Thymus (tissue), 11 donors: ENCODE results near the gene ADAR. TPM values are rescaled to one million over a fixed set of nuclear protein-coding genes. Genes with fewer than 3 reads are reported as not detected.

ENCODE experiments used
- DNase-seq, 9 donors: peaks; one replicate each; pipeline ENCODE4 v3.0.0-alpha.2; 2013; ENCODE audit warnings: low spot score in 9 of 9, low read depth in 6 of 9, missing footprints in 1 of 9
- H3K27ac ChIP-seq, 2 donors: one replicate each; pipeline ENCODE4 v1.5.1; 2013; ENCODE audit warnings: control low read depth in 1 of 2, low read depth in 1 of 2, low read length in 1 of 2, mild to moderate bottlenecking in 1 of 2, moderate library complexity in 1 of 2
- H3K27me3 ChIP-seq, 2 donors: one replicate each; pipeline ENCODE4 v1.5.1; 2013; ENCODE audit warnings: low read length in 1 of 2; ENCODE audit not compliant: control insufficient read depth in 2 of 2, insufficient read depth in 1 of 2
- H3K36me3 ChIP-seq, 2 donors: one replicate each; pipeline ENCODE4 v1.5.1; 2013; ENCODE audit warnings: low read length in 1 of 2, mild to moderate bottlenecking in 1 of 2, moderate library complexity in 1 of 2; ENCODE audit not compliant: control insufficient read depth in 2 of 2, insufficient read depth in 2 of 2
- H3K4me1 ChIP-seq, 2 donors: one replicate each; pipeline ENCODE4 v1.5.1; 2013; ENCODE audit warnings: low read length in 2 of 2; ENCODE audit not compliant: control insufficient read depth in 2 of 2, insufficient read depth in 2 of 2
- H3K4me3 ChIP-seq, 2 donors: one replicate each; pipeline ENCODE4 v1.5.1; 2013; ENCODE audit warnings: low read length in 2 of 2, control low read depth in 1 of 2, mild to moderate bottlenecking in 1 of 2
- H3K9me3 ChIP-seq, 2 donors: one replicate each; pipeline ENCODE4 v1.5.1; 2013; ENCODE audit warnings: low read length in 1 of 2, mild to moderate bottlenecking in 1 of 2; ENCODE audit not compliant: control insufficient read depth in 2 of 2, insufficient read depth in 1 of 2
- WGBS: extraction: QIAGEN DNeasy Blood & Tissue Kit; methylation state at CpG from one replicate; pipeline ENCODE4 v1.1.7; 2013; 5-methylcytosine and 5-hydroxymethylcytosine counted together
- polyA plus RNA-seq: library from polyadenylated mRNA; stranded (reverse); fragments of 200-250 nt; gene quantifications from one replicate; pipeline ENCODE4 v1.2.3, GENCODE V29; 2013
- total RNA-seq: library from RNA; stranded (reverse); fragments of 120-200 nt; gene quantifications from one replicate; pipeline ENCODE4 v1.2.4, GENCODE V29; 2013
- donor health status: healthy.

ADAR gene
- total and polyA plus RNA-seq, 2 donors = 49.7 to 92.8 TPM

GRCh38 chr1:154571244-154571963 is 36.6 kb downstream of the ADAR start:
- Histone ChIP-seq H3K4me1 (peaks cover 7 to 8% of the 10 kb centered on the region in 2 donors), H3K36me3 (no peaks in the 10 kb centered on the region), H3K27ac (no peak overlapping the region), H3K9me3 (peaks cover 0 to 4% of the 10 kb centered on the region in 2 donors), H3K4me3 (no peak overlapping the region), H3K27me3 (peaks cover 25 to 35% of the 10 kb centered on the region in 2 donors)
- WGBS = 97% methylated on average over 59 of the region's 59 CpGs
- DNase-seq = no peak

- Histone ChIP-seq H3K9me3 (peaks cover 0 to 4% of the 10 kb centered on the region in 2 donors), H3K36me3 (no peaks in the 10 kb centered on the region), H3K4me1 (peaks cover 7 to 8% of the 10 kb centered on the region in 2 donors), H3K4me3 (no peak overlapping the region), H3K27me3 (peaks cover 25 to 46% of the 10 kb centered on the region in 2 donors), H3K27ac (no peak overlapping the region)
- no peak for DNase-seq
- WGBS = 40% methylated on average over 17 of the region's 17 CpGs
These were observed 39.7 kb downstream of the ADAR start for GRCh38 chr1:154568157-154568815.

GRCh38 chr1:154567386-154568156 is 40.4 kb downstream of the ADAR start, which contains the start of gene CHRNB2:
Gene CHRNB2, plus strand, starts transcription at chr1:154567778. Its CDS starts 267 bp downstream, at chr1:154568045.
- H3K4me1 ChIP-seq = peaks cover 7 to 8% of the 10 kb centered on the region in 2 donors
- 3% methylated on average over 53 of the region's 53 CpGs for WGBS
- H3K4me3 ChIP-seq = no peak within 1 kb of the TSS
- no peak within 1 kb of the TSS for H3K27ac ChIP-seq
- peak in 7 of 9 donors; percentile 32 to 80 (median 63) for DNase-seq
- peaks cover 25 to 46% of the 10 kb centered on the region in 2 donors for H3K27me3 ChIP-seq
- H3K36me3 ChIP-seq = no peaks in the 10 kb centered on the region
- peaks cover 0 to 4% of the 10 kb centered on the region in 2 donors for H3K9me3 ChIP-seq

GRCh38 chr1:154565876-154566275 is 42.1 kb downstream of the ADAR start:
- Histone ChIP-seq H3K27me3 (peaks cover 25 to 46% of the 10 kb centered on the region in 2 donors), H3K36me3 (no peaks in the 10 kb centered on the region), H3K4me1 (peaks cover 7 to 8% of the 10 kb centered on the region in 2 donors), H3K9me3 (peaks cover 0 to 4% of the 10 kb centered on the region in 2 donors), H3K4me3 (no peak overlapping the region), H3K27ac (no peak overlapping the region)
- DNase-seq = no peak
- WGBS = 85% methylated on average over 6 of the region's 6 CpGs

GRCh38 chr1:154559466-154560044 is 48.4 kb downstream of the ADAR start:
- Histone ChIP-seq H3K36me3 (peaks cover 14 to 16% of the 10 kb centered on the region in 2 donors), H3K9me3 (no peaks in the 10 kb centered on the region), H3K4me1 (peaks cover 18 to 31% of the 10 kb centered on the region in 2 donors), H3K27me3 (no peaks in the 10 kb centered on the region), H3K4me3 (peak overlapping the region; percentile 78 to 92), H3K27ac (peak overlapping the region; percentile 33 to 90)
- DNase-seq = peak; percentile 61 to 91 (median 79)
- WGBS = 15% methylated on average over 13 of the region's 13 CpGs

GRCh38 chr1:154558720-154559465 is 49.1 kb downstream of the ADAR start:
- Histone ChIP-seq H3K27ac (peak overlapping the region; percentile 33 to 90), H3K36me3 (peaks cover 18 to 21% of the 10 kb centered on the region in 2 donors), H3K27me3 (no peaks in the 10 kb centered on the region), H3K9me3 (no peaks in the 10 kb centered on the region), H3K4me1 (peaks cover 18 to 31% of the 10 kb centered on the region in 2 donors), H3K4me3 (peak overlapping the region; percentile 78 to 92)
- peak; percentile 95 to 99 (median 99) for DNase-seq
- under 1% methylated on average over 57 of the region's 57 CpGs for WGBS

- Histone ChIP-seq H3K27ac (peak within 1 kb of the TSS; percentile 87 to 90), H3K27me3 (no peaks in the 10 kb centered on the region), H3K9me3 (no peaks in the 10 kb centered on the region), H3K4me1 (peaks cover 18 to 31% of the 10 kb centered on the region in 2 donors), H3K36me3 (peaks cover 26 to 29% of the 10 kb centered on the region in 2 donors), H3K4me3 (peak within 1 kb of the TSS; percentile 79 to 92)
- WGBS = 1% methylated on average over 68 of the region's 69 CpGs
- peak in 3 of 9 donors; percentile 4 to 46 (median 42) for DNase-seq
These were observed 49.9 kb downstream of the ADAR start, which contains the start of gene UBE2Q1 for GRCh38 chr1:154557939-154558719. Gene UBE2Q1, minus strand, starts transcription at chr1:154558662. Its CDS starts 109 bp downstream, at chr1:154558553.
